ENCODE measurements around the gene POLR2A. TPM values are rescaled to one million over a fixed set of nuclear protein-coding genes. Genes with fewer than 3 reads are reported as not detected.

The POLR2A gene
- total and polyA plus RNA-seq, 9 donors = 26.7 to 110 (median 84.9) TPM

GRCh38 chr17:7502171-7502847 lies 18.1 kb downstream of the POLR2A start:
- no peak for DNase-seq
- Histone ChIP-seq H3K4me1 (ENCODE audit: insufficient read depth) (no peaks in the 10 kb centered on the region), H3K27me3 (no peaks in the 10 kb centered on the region), H3K4me3 (no peak overlapping the region), H3K9me3 (no peaks in the 10 kb centered on the region), H3K27ac (no peak overlapping the region), H3K36me3 (no peaks in the 10 kb centered on the region)
- intact Hi-C loops (cut with DNase I) = no loop called here
- TF ChIP-seq POLR2A (IDR thresholded peaks at IDR 0.05) (no peak), EP300 (IDR thresholded peaks at IDR 0.05) (no peak), CTCF (IDR thresholded peaks at IDR 0.05) (no peak)
- 88 to 89% (median 88%) methylated on average over 20 of the region's 20 CpGs for WGBS, 3 donors

GRCh38 chr17:7502987-7503386 lies 18.8 kb downstream of the POLR2A start:
- DNase-seq = no peak
- intact Hi-C loops (cut with DNase I) = no loop called here
- Histone ChIP-seq H3K36me3 (no peaks in the 10 kb centered on the region), H3K27ac (no peak overlapping the region), H3K4me1 (ENCODE audit: insufficient read depth) (no peaks in the 10 kb centered on the region), H3K9me3 (no peaks in the 10 kb centered on the region), H3K4me3 (no peak overlapping the region), H3K27me3 (no peaks in the 10 kb centered on the region)
- TF ChIP-seq EP300 (IDR thresholded peaks at IDR 0.05) = no peak
- TF ChIP-seq CTCF (IDR thresholded peaks at IDR 0.05) = no peak
- no peak for TF ChIP-seq POLR2A (IDR thresholded peaks at IDR 0.05)
- WGBS, 3 donors = 76 to 81% (median 76%) methylated on average over 14 of the region's 14 CpGs

DNA sequence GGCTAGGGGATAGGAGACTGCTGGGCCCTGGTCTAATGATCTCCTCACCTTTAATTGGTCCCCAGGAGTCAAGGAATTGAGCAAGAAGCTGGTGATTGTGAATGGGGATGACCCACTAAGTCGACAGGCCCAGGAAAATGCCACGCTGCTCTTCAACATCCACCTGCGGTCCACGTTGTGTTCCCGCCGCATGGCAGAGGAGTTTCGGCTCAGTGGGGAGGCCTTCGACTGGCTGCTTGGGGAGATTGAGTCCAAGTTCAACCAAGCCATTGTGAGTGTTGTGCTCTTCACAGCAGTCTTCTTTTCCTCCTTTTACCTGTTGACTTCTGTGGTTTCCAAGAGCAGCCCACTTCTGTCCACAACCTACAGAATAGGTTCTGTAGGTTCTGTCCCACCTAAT lies 19.4 kb downstream of the POLR2A start:
- Histone ChIP-seq H3K36me3 (no peaks in the 10 kb centered on the region), H3K9me3 (no peaks in the 10 kb centered on the region), H3K27me3 (no peaks in the 10 kb centered on the region), H3K4me3 (no peak overlapping the region), H3K27ac (no peak overlapping the region), H3K4me1 (ENCODE audit: insufficient read depth) (no peaks in the 10 kb centered on the region)
- intact Hi-C loops (cut with DNase I) = no loop called here
- WGBS, 3 donors = 86 to 94% (median 91%) methylated on average over 8 of the region's 8 CpGs
- TF ChIP-seq EP300 (IDR thresholded peaks at IDR 0.05) (no peak), POLR2A (IDR thresholded peaks at IDR 0.05) (no peak), CTCF (IDR thresholded peaks at IDR 0.05) (no peak)
- DNase-seq = no peak

GRCh38 chr17:7508145-7508544 lies 24.0 kb downstream of the POLR2A start:
- Histone ChIP-seq H3K4me3 (no peak overlapping the region), H3K27ac (no peak overlapping the region), H3K9me3 (no peaks in the 10 kb centered on the region), H3K27me3 (no peaks in the 10 kb centered on the region), H3K4me1 (ENCODE audit: insufficient read depth) (no peaks in the 10 kb centered on the region), H3K36me3 (no peaks in the 10 kb centered on the region)
- no peak for DNase-seq
- TF ChIP-seq CTCF (IDR thresholded peaks at IDR 0.05) = no peak
- no peak for TF ChIP-seq EP300 (IDR thresholded peaks at IDR 0.05)
- TF ChIP-seq POLR2A (IDR thresholded peaks at IDR 0.05) = no peak
- intact Hi-C loops (cut with DNase I) = no loop called here
- WGBS, 3 donors = 60 to 62% (median 62%) methylated on average over 11 of the region's 11 CpGs

Data from ovary (tissue), 9 donors.